A549 (cell line): ENCODE measurements around the gene FAM24B. TPM values are rescaled to one million over a fixed set of nuclear protein-coding genes. Genes with fewer than 3 reads are reported as not detected.

Experiments used
- ATAC-seq, 2 experiments: fragments of 200-7000 bp in 1 of 2; fragments of >200 bp in 1 of 2; cut with Nextera tagmentation in 1 of 2; cut with Tn5 transposase in 1 of 2; 3 replicates each; pipeline versions ENCODE4 v1.8.0 to v1.9.1; 2018 to 2020; ENCODE audit warnings: mild to moderate bottlenecking in 1 of 2, moderate library complexity in 1 of 2
- CTCF ChIA-PET: fragments of 300-600 bp; sonication (Branson Sonifier 250); formaldehyde crosslinking; extraction: SDS; loops from one replicate; lab custom pipeline; 2021; ENCODE audit warnings: antibody characterized with exemption, inconsistent platforms; lab: Yijun Ruan, JAX
- POLR2A ChIA-PET: fragments of 350-600 bp; formaldehyde crosslinking; extraction: SDS; loops from one replicate; lab custom pipeline; 2021; ENCODE audit warnings: antibody characterized with exemption, inconsistent platforms; lab: Yijun Ruan, JAX
- DNase-seq, 2 experiments: peaks; one replicate each; pipeline versions ENCODE4 v3.0.0 to v3.0.0-alpha.2; 2011 to 2016; ENCODE audit warnings: low read depth in 1 of 2, low spot score in 1 of 2
- FAIRE-seq: peaks from 2 replicates; lab custom pipeline; 2011; peaks lifted over from hg19 to GRCh38; lab: Jason Lieb, UNC
- H3K27ac ChIP-seq, 2 experiments: fragments of >200 bp; sonication (Bioruptor Twin); formaldehyde crosslinking; 3 replicates each; pipeline ENCODE4 v1.5.1; 2016 to 2017
- H3K4me1 ChIP-seq: fragments of >200 bp; sonication (Bioruptor Twin); formaldehyde crosslinking; 3 replicates; pipeline ENCODE4 v1.6.1; 2016
- H3K4me2 ChIP-seq: fragments of >200 bp; sonication (Bioruptor Twin); formaldehyde crosslinking; 3 replicates; pipeline ENCODE4 v1.6.1; 2016
- H3K4me3 ChIP-seq: fragments of >200 bp; sonication (Bioruptor Twin); formaldehyde crosslinking; 3 replicates; pipeline ENCODE4 v1.5.1; 2016
- H3K9me3 ChIP-seq: fragments of >200 bp; sonication (Bioruptor Twin); formaldehyde crosslinking; 3 replicates; pipeline ENCODE4 v1.6.1; 2016
- BCL3 ChIP-seq: fragments of >200 bp; sonication (Bioruptor Twin); formaldehyde crosslinking; IDR thresholded peaks from 3 replicates; pipeline ENCODE4 v1.6.1; 2016
- CHD2 ChIP-seq: fragments of 150-350 bp; IDR thresholded peaks from 2 replicates; pipeline ENCODE4 v1.6.1; 2014; ENCODE audit warnings: low read length; ENCODE audit not compliant: partially characterized antibody
- CTCF ChIP-seq: fragments of >200 bp; sonication (Bioruptor Twin); formaldehyde crosslinking; IDR thresholded peaks from 3 replicates; pipeline ENCODE4 v1.5.1; 2016
- E2F6 ChIP-seq: IDR thresholded peaks from 2 replicates; pipeline ENCODE4 v1.6.1; 2012; ENCODE audit warnings: low read depth, borderline replicate concordance
- FOSB ChIP-seq: fragments of 250-450 bp; sonication (Bioruptor Pico); IDR thresholded peaks from 2 replicates; pipeline ENCODE4 v1.5.0; 2020; ENCODE audit warnings: mild to moderate bottlenecking, moderate library complexity
- FOXS1 ChIP-seq: fragments of 250-450 bp; sonication (Bioruptor Pico); IDR thresholded peaks from 2 replicates; pipeline ENCODE4 v1.5.0; 2020; ENCODE audit warnings: mild to moderate bottlenecking, moderate library complexity
- GATA3 ChIP-seq: IDR thresholded peaks from 2 replicates; pipeline ENCODE4 v1.6.1; 2012; ENCODE audit warnings: borderline replicate concordance
- HDAC2 ChIP-seq: fragments of 200-600 bp; sonication (generic); IDR thresholded peaks from 2 replicates; pipeline ENCODE4 v1.6.1; 2016
- HES2 ChIP-seq: fragments of >200 bp; sonication (Bioruptor Twin); formaldehyde crosslinking; IDR thresholded peaks from 2 replicates; pipeline ENCODE4 v1.6.1; 2016
- HMGXB4 ChIP-seq: fragments of 250-450 bp; sonication (Bioruptor Pico); IDR thresholded peaks from 2 replicates; pipeline ENCODE4 v1.5.0; 2021; ENCODE audit warnings: mild to moderate bottlenecking, moderate library complexity, borderline replicate concordance
- HOXA7 ChIP-seq: fragments of 250-450 bp; sonication (Bioruptor Pico); IDR thresholded peaks from 2 replicates; pipeline ENCODE4 v1.5.0; 2020; ENCODE audit warnings: mild to moderate bottlenecking, moderate library complexity
- HOXB13 ChIP-seq: fragments of 250-450 bp; sonication (Bioruptor Pico); IDR thresholded peaks from 2 replicates; pipeline ENCODE4 v1.5.0; 2020; ENCODE audit warnings: low read depth, mild to moderate bottlenecking, moderate library complexity
- JUN ChIP-seq, 2 experiments: fragments of >200 bp; sonication (Bioruptor Twin); formaldehyde crosslinking; IDR thresholded peaks; 2 replicates in 1 of 2; 3 replicates in 1 of 2; pipeline ENCODE4 v1.6.1; 2016 to 2017
- MYC ChIP-seq: IDR thresholded peaks from 2 replicates; pipeline ENCODE4 v1.6.1; 2012; ENCODE audit warnings: mild to moderate bottlenecking, inconsistent platforms, low read length, improper control_type of control experiment, borderline replicate concordance
- RARB ChIP-seq: fragments of 250-450 bp; sonication (Bioruptor Pico); IDR thresholded peaks from 2 replicates; pipeline ENCODE4 v1.8.0; 2021; ENCODE audit warnings: mild to moderate bottlenecking, moderate library complexity
- RNF2 ChIP-seq: fragments of 200-600 bp; sonication (generic); IDR thresholded peaks from 2 replicates; pipeline ENCODE4 v1.6.1; 2016; ENCODE audit warnings: low read depth, mild to moderate bottlenecking, antibody characterized with exemption, moderate library complexity, borderline replicate concordance
- TFCP2L1 ChIP-seq: fragments of 250-450 bp; sonication (Bioruptor Pico); IDR thresholded peaks from 2 replicates; pipeline ENCODE4 v1.5.0; 2021; ENCODE audit warnings: mild to moderate bottlenecking
- TP53 ChIP-seq: fragments of 250-450 bp; sonication (Bioruptor Pico); IDR thresholded peaks from 2 replicates; pipeline ENCODE4 v1.5.0; 2021; ENCODE audit warnings: mild to moderate bottlenecking, moderate library complexity
- USF2 ChIP-seq: fragments of 450-650 bp; IDR thresholded peaks from 2 replicates; pipeline ENCODE4 v1.6.1; 2014; ENCODE audit warnings: antibody characterized with exemption
- ZC3H11A ChIP-seq: fragments of 450-650 bp; IDR thresholded peaks from 2 replicates; pipeline ENCODE4 v1.6.1; 2014; ENCODE audit warnings: antibody characterized with exemption, mild to moderate bottlenecking
- ZNF302 ChIP-seq: fragments of 250-450 bp; sonication (Bioruptor Pico); IDR thresholded peaks from 2 replicates; pipeline ENCODE4 v1.9.0; 2021; ENCODE audit warnings: inconsistent platforms, mild to moderate bottlenecking, moderate library complexity
- ZSCAN20 ChIP-seq: fragments of 250-450 bp; sonication (Bioruptor Pico); IDR thresholded peaks from 2 replicates; pipeline ENCODE4 v1.8.0; 2022; ENCODE audit warnings: mild to moderate bottlenecking, moderate library complexity
- WGBS: methylation state at CpG from one replicate; pipeline ENCODE4 v1.1.6; 2017; ENCODE audit errors: missing lambda C conversion rate; 5-methylcytosine and 5-hydroxymethylcytosine counted together
- polyA plus RNA-seq, 4 experiments: library from polyadenylated mRNA; depleted of rRNA in 3 of 4; stranded (reverse); fragments of >200 nt; fragmentation: RNase III in 1 of 4; extraction: RNeasy Plus Mini Kit Qiagen cat#74134 plus additional on column Dnase treatment in 1 of 4; gene quantifications; 2 replicates in 3 of 4; 3 replicates in 1 of 4; pipeline ENCODE4 v1.2.3, GENCODE V29; 2011 to 2017

The FAM24B gene
- polyA plus RNA-seq, 2 of the 4 experiments (the other 2 are of a cell fraction): 15.6 to 27.6 TPM

- Histone ChIP-seq H3K4me1 (no peaks in the 10 kb centered on the region), H3K4me3 (no peak overlapping the region), H3K9me3 (no peaks in the 10 kb centered on the region), H3K27ac (no peak overlapping the region), H3K4me2 (no peak overlapping the region)
- no peak for DNase-seq
- no peak for ATAC-seq
- WGBS: 42% methylated on average over 5 of the region's 5 CpGs
- no peak for FAIRE-seq
- no peak for TF ChIP-seq GATA3
- no peak for TF ChIP-seq HMGXB4 (CRISPR knock-in tag)
- TF ChIP-seq TP53 (CRISPR knock-in tag): no peak
- no peak for TF ChIP-seq FOSB
- TF ChIP-seq MYC: no peak
- no peak for TF ChIP-seq ZNF302 (CRISPR knock-in tag)
- no peak for TF ChIP-seq HES2
- no peak for TF ChIP-seq E2F6
- CTCF ChIA-PET: no interaction called here
- POLR2A ChIA-PET: no interaction called here
Observed at GRCh38 chr10:122815458-122815857, 63.9 kb downstream of the FAM24B start.

- 36% methylated on average over 2 of the region's 2 CpGs for WGBS
- no peak for FAIRE-seq
- TF ChIP-seq USF2: no peak
- TF ChIP-seq ZC3H11A: no peak
- no peak for TF ChIP-seq HOXB13 (CRISPR knock-in tag)
- no peak for TF ChIP-seq FOXS1 (CRISPR knock-in tag)
- TF ChIP-seq CHD2: no peak
- no peak for TF ChIP-seq RARB (CRISPR knock-in tag)
- TF ChIP-seq HDAC2: no peak
- TF ChIP-seq RNF2: no peak
- no peak for TF ChIP-seq ZSCAN20 (CRISPR knock-in tag)
- no peak for TF ChIP-seq HOXA7 (CRISPR knock-in tag)
- no peak for TF ChIP-seq JUN (IDR thresholded peaks at IDR 0.05)
- no peak for TF ChIP-seq BCL3
- TF ChIP-seq HMGXB4 (CRISPR knock-in tag): no peak
- TF ChIP-seq TFCP2L1 (CRISPR knock-in tag): no peak
- no peak for TF ChIP-seq CTCF
- ATAC-seq: peak in 1 of 2 experiments; percentile 30; a peak in 1 of 6 replicates
- Histone ChIP-seq H3K4me2 (no peak overlapping the region), H3K4me1 (no peaks in the 10 kb centered on the region), H3K9me3 (no peaks in the 10 kb centered on the region), H3K27ac (no peak overlapping the region), H3K4me3 (no peak overlapping the region)
- no peak for DNase-seq
- POLR2A ChIA-PET: no interaction called here
- CTCF ChIA-PET: no interaction called here
Observed at GRCh38 chr10:122814493-122814892, 64.9 kb downstream of the FAM24B start.
